GM19240 (cell line): ENCODE data around the gene ECM1.

ENCODE experiments used
- DNase-seq: peaks from one replicate; pipeline ENCODE4 v3.0.0; 2011; ENCODE audit warnings: low spot score; ENCODE audit not compliant: insufficient read length

The ECM1 gene

GRCh38 chr1:150507912-150508864 is at the start of gene ECM1:
TSS of gene ECM1 (plus strand) at chr1:150508109. CDS start at chr1:150508210, 101 bp downstream.
- DNase-seq, result no peak

GRCh38 chr1:150464422-150464826 is 43.5 kb upstream of the ECM1 start:
- DNase-seq, result peak; percentile 61

- DNase-seq, result no peak
Measured at GRCh38 chr1:150466964-150467363, 40.9 kb upstream of the ECM1 start.

- DNase-seq, result no peak
Measured at GRCh38 chr1:150469291-150469690, 38.6 kb upstream of the ECM1 start.

- no peak for DNase-seq
Measured at GRCh38 chr1:150472601-150473200, 35.2 kb upstream of the ECM1 start.

- DNase-seq, result no peak
Measured at GRCh38 chr1:150473659-150474058, 34.2 kb upstream of the ECM1 start.

- DNase-seq, result no peak
Measured at GRCh38 chr1:150474869-150475268, 33.0 kb upstream of the ECM1 start.

- DNase-seq, result no peak
Measured at GRCh38 chr1:150476754-150477153, 31.2 kb upstream of the ECM1 start.

- no peak for DNase-seq
Measured at GRCh38 chr1:150477320-150477719, 30.6 kb upstream of the ECM1 start.

GRCh38 chr1:150477733-150478132 is 30.2 kb upstream of the ECM1 start:
- no peak for DNase-seq

GRCh38 chr1:150479370-150479769 is 28.5 kb upstream of the ECM1 start:
- no peak for DNase-seq

- no peak for DNase-seq
Measured at GRCh38 chr1:150479927-150480352, 28.0 kb upstream of the ECM1 start.

GRCh38 chr1:150484431-150484830 is 23.5 kb upstream of the ECM1 start:
- DNase-seq, result no peak

GRCh38 chr1:150484861-150485260 is 23.0 kb upstream of the ECM1 start:
- DNase-seq, result no peak

GRCh38 chr1:150486966-150487762 is 20.7 kb upstream of the ECM1 start, which contains the start of gene TARS2:
TSS of gene TARS2 (plus strand) at chr1:150487419. CDS start at chr1:150487451, 32 bp downstream.
- peak; percentile 84 for DNase-seq

- no peak for DNase-seq
Measured at GRCh38 chr1:150487763-150488115, 20.2 kb upstream of the ECM1 start.

GRCh38 chr1:150493175-150493574 is 14.7 kb upstream of the ECM1 start:
- no peak for DNase-seq

GRCh38 chr1:150498342-150498741 is 9.6 kb upstream of the ECM1 start:
- no peak for DNase-seq

GRCh38 chr1:150505431-150505830 is 2.5 kb upstream of the ECM1 start:
- no peak for DNase-seq

GRCh38 chr1:150508982-150509381 is 1.1 kb downstream of the ECM1 start:
- DNase-seq, result no peak

- DNase-seq, result no peak
Measured at GRCh38 chr1:150511551-150511950, 3.6 kb downstream of the ECM1 start.
